Measurements from ENCODE around the gene GLIPR1L1. TPM values are rescaled to one million over a fixed set of nuclear protein-coding genes. Genes with fewer than 3 reads are reported as not detected.

GLIPR1L1 gene
- total RNA-seq, 2 donors from 2014 or later: not detected

GRCh38 chr12:75349946-75350345, 15.5 kb downstream of the GLIPR1L1 start:
- 83 to 95% methylated on average over 3 to 4 of the region's 4 CpGs for WGBS, 2 donors
- ATAC-seq (no peak), DNase-seq (no peak)
- no peak overlapping the region for H3K27ac ChIP-seq
- H3K9me3 ChIP-seq: peaks cover 0 to 4% (median 0%) of the 10 kb centered on the region in 3 donors
- intact Hi-C loops (cut with DNase I): no loop called here
- H3K4me3 ChIP-seq: no peak overlapping the region
- TF ChIP-seq POLR2A (IDR thresholded peaks at IDR 0.05) (no peak), CTCF (IDR thresholded peaks at IDR 0.05) (no peak)
- no peaks in the 10 kb centered on the region for H3K4me1 ChIP-seq
- no peaks in the 10 kb centered on the region for H3K27me3 ChIP-seq
- H3K36me3 ChIP-seq (replicated peaks in 1 of 2; ENCODE audit: insufficient read depth in 1 of 2, low read depth in 2 of 2): no peaks in the 10 kb centered on the region

- Histone ChIP-seq H3K36me3 (replicated peaks in 1 of 2; ENCODE audit: insufficient read depth in 1 of 2, low read depth in 2 of 2) (no peaks in the 10 kb centered on the region), H3K27me3 (no peaks in the 10 kb centered on the region), H3K4me1 (no peaks in the 10 kb centered on the region), H3K4me3 (no peak overlapping the region), H3K9me3 (peaks cover 0 to 5% (median 0%) of the 10 kb centered on the region in 3 donors), H3K27ac (no peak overlapping the region)
- WGBS, 2 donors: 87 to 91% methylated on average over 2 of the region's 2 CpGs
- DNase-seq (no peak), ATAC-seq (no peak)
- intact Hi-C loops (cut with DNase I): no loop called here
- TF ChIP-seq CTCF (IDR thresholded peaks at IDR 0.05): no peak
- TF ChIP-seq POLR2A (IDR thresholded peaks at IDR 0.05): no peak
Observed at GRCh38 chr12:75350413-75350812, 15.9 kb downstream of the GLIPR1L1 start.

- intact Hi-C loops (cut with DNase I): no loop called here
- peaks cover 0 to 5% (median 0%) of the 10 kb centered on the region in 3 donors for H3K9me3 ChIP-seq
- H3K27me3 ChIP-seq: no peaks in the 10 kb centered on the region
- DNase-seq (no peak), ATAC-seq (no peak)
- H3K27ac ChIP-seq: no peak overlapping the region
- no peak overlapping the region for H3K4me3 ChIP-seq
- no peaks in the 10 kb centered on the region for H3K36me3 ChIP-seq (replicated peaks in 1 of 2; ENCODE audit: insufficient read depth in 1 of 2, low read depth in 2 of 2)
- no peak for TF ChIP-seq POLR2A (IDR thresholded peaks at IDR 0.05)
- no peak for TF ChIP-seq CTCF (IDR thresholded peaks at IDR 0.05)
- H3K4me1 ChIP-seq: no peaks in the 10 kb centered on the region
Observed at GRCh38 chr12:75354011-75354410, 19.5 kb downstream of the GLIPR1L1 start.

- intact Hi-C loops (cut with DNase I): no loop called here
- no peak for DNase-seq
- ATAC-seq: no peak
- Histone ChIP-seq H3K9me3 (no peaks in the 10 kb centered on the region), H3K4me3 (no peak overlapping the region), H3K27me3 (no peaks in the 10 kb centered on the region), H3K4me1 (no peaks in the 10 kb centered on the region), H3K27ac (no peak overlapping the region), H3K36me3 (replicated peaks in 1 of 2; ENCODE audit: insufficient read depth in 1 of 2, low read depth in 2 of 2) (no peaks in the 10 kb centered on the region)
- TF ChIP-seq POLR2A (IDR thresholded peaks at IDR 0.05): no peak
- no peak for TF ChIP-seq CTCF (IDR thresholded peaks at IDR 0.05)
Observed at GRCh38 chr12:75360920-75361319, 26.4 kb downstream of the GLIPR1L1 start.

- DNase-seq: no peak
- no peak for TF ChIP-seq POLR2A (IDR thresholded peaks at IDR 0.05)
- no peak for TF ChIP-seq CTCF (IDR thresholded peaks at IDR 0.05)
- Histone ChIP-seq H3K4me1 (no peaks in the 10 kb centered on the region), H3K4me3 (no peak overlapping the region), H3K27me3 (no peaks in the 10 kb centered on the region), H3K9me3 (no peaks in the 10 kb centered on the region), H3K36me3 (replicated peaks in 1 of 2; ENCODE audit: insufficient read depth in 1 of 2, low read depth in 2 of 2) (no peaks in the 10 kb centered on the region), H3K27ac (no peak overlapping the region)
- intact Hi-C loops (cut with DNase I): no loop called here
- 44 to 65% methylated on average over 1 of the region's 1 CpG for WGBS, 2 donors
- no peak for ATAC-seq
Observed at GRCh38 chr12:75361408-75361807, 26.9 kb downstream of the GLIPR1L1 start.
